Neural cell (in vitro differentiated cells): ENCODE results near the gene SLC9A1.

Source experiments
- CTCF ChIP-seq: fragments of 450-650 bp; IDR thresholded peaks from 2 replicates; pipeline ENCODE4 v1.5.1; 2014; ENCODE audit warnings: antibody characterized with exemption, mild to moderate bottlenecking, moderate library complexity; ENCODE audit not compliant: poor library complexity, severe bottlenecking
- EP300 ChIP-seq: fragments of 450-650 bp; conservative IDR thresholded peaks from 2 replicates; pipeline ENCODE4 v1.6.1; 2014; ENCODE audit warnings: antibody characterized with exemption, mild to moderate bottlenecking, moderate library complexity; ENCODE audit not compliant: poor library complexity, severe bottlenecking
- EZH2 ChIP-seq: fragments of 200-600, 300-800 bp; shearing (Covaris generic), sonication (generic); IDR thresholded peaks from 2 replicates; pipeline ENCODE4 v1.6.1; 2014; ENCODE audit warnings: antibody characterized with exemption, low read length, borderline replicate concordance, mild to moderate bottlenecking; ENCODE audit not compliant: insufficient read depth, poor library complexity, severe bottlenecking
- MXI1 ChIP-seq: fragments of 450-650 bp; conservative IDR thresholded peaks from 2 replicates; pipeline ENCODE4 v1.6.1; 2014; ENCODE audit warnings: antibody characterized with exemption, mild to moderate bottlenecking; ENCODE audit not compliant: poor library complexity, severe bottlenecking
- SMC3 ChIP-seq: fragments of 450-650 bp; conservative IDR thresholded peaks from 2 replicates; pipeline ENCODE4 v1.6.1; 2014; ENCODE audit warnings: antibody characterized with exemption, mild to moderate bottlenecking, moderate library complexity; ENCODE audit not compliant: poor library complexity

- TF ChIP-seq EZH2 (no peak), SMC3 (no peak), CTCF (no peak), EP300 (no peak), MXI1 (no peak)
Observed at GRCh38 chr1:27122652-27123051, 32.3 kb downstream of the SLC9A1 start.
